ENCODE data around the gene SCGB3A1. TPM values are rescaled to one million over a fixed set of nuclear protein-coding genes. Genes with fewer than 3 reads are reported as not detected.

SCGB3A1 gene
- total RNA-seq, 1 donor from 2014 or later = not detected

GRCh38 chr5:180595046-180595379 is 3.7 kb upstream of the SCGB3A1 start:
- no peaks in the 10 kb centered on the region for H3K9me3 Mint-ChIP-seq (ENCODE audit: low read depth)
- no peak overlapping the region for H3K4me3 Mint-ChIP-seq (ENCODE audit: low read depth)
- H3K36me3 Mint-ChIP-seq (ENCODE audit: insufficient read depth) = no peaks in the 10 kb centered on the region
- no peak for TF ChIP-seq CTCF (IDR thresholded peaks at IDR 0.05; ENCODE audit: unreplicated experiment)
- peaks cover 26% of the 10 kb centered on the region for H3K27me3 Mint-ChIP-seq
- DNase-seq (ENCODE audit: low spot score, unreplicated experiment) = no peak
- H3K27ac Mint-ChIP-seq = no peak overlapping the region
- peaks cover 1% of the 10 kb centered on the region for H3K4me1 Mint-ChIP-seq (ENCODE audit: low read depth)

- Mint-ChIP-seq H3K9me3 (ENCODE audit: low read depth) (no peaks in the 10 kb centered on the region), H3K36me3 (ENCODE audit: insufficient read depth) (no peaks in the 10 kb centered on the region), H3K27me3 (peaks cover 31% of the 10 kb centered on the region), H3K4me3 (ENCODE audit: low read depth) (no peak overlapping the region), H3K27ac (no peak overlapping the region), H3K4me1 (ENCODE audit: low read depth) (peaks cover 1% of the 10 kb centered on the region)
- TF ChIP-seq CTCF (IDR thresholded peaks at IDR 0.05; ENCODE audit: unreplicated experiment) = no peak
- no peak for DNase-seq (ENCODE audit: low spot score, unreplicated experiment)
These were observed 3.2 kb upstream of the SCGB3A1 start for GRCh38 chr5:180594311-180595045.

GRCh38 chr5:180593446-180594206 is 2.3 kb upstream of the SCGB3A1 start:
- no peak for TF ChIP-seq CTCF (IDR thresholded peaks at IDR 0.05; ENCODE audit: unreplicated experiment)
- H3K36me3 Mint-ChIP-seq (ENCODE audit: insufficient read depth) = no peaks in the 10 kb centered on the region
- no peak overlapping the region for H3K27ac Mint-ChIP-seq
- no peak for DNase-seq (ENCODE audit: low spot score, unreplicated experiment)
- H3K9me3 Mint-ChIP-seq (ENCODE audit: low read depth) = no peaks in the 10 kb centered on the region
- peaks cover 1% of the 10 kb centered on the region for H3K4me1 Mint-ChIP-seq (ENCODE audit: low read depth)
- no peak overlapping the region for H3K4me3 Mint-ChIP-seq (ENCODE audit: low read depth)
- H3K27me3 Mint-ChIP-seq = peaks cover 40% of the 10 kb centered on the region

- H3K4me1 Mint-ChIP-seq (ENCODE audit: low read depth) = peaks cover 1% of the 10 kb centered on the region
- no peak for DNase-seq (ENCODE audit: low spot score, unreplicated experiment)
- H3K4me3 Mint-ChIP-seq (ENCODE audit: low read depth) = peak overlapping the region; percentile 44
- H3K9me3 Mint-ChIP-seq (ENCODE audit: low read depth) = no peaks in the 10 kb centered on the region
- H3K27me3 Mint-ChIP-seq = peaks cover 52% of the 10 kb centered on the region
- TF ChIP-seq CTCF (IDR thresholded peaks at IDR 0.05; ENCODE audit: unreplicated experiment) = no peak
- H3K27ac Mint-ChIP-seq = no peak overlapping the region
- no peaks in the 10 kb centered on the region for H3K36me3 Mint-ChIP-seq (ENCODE audit: insufficient read depth)
These were observed 877 bp upstream of the SCGB3A1 start for GRCh38 chr5:180592176-180592575.

GRCh38 chr5:180590543-180591310 is 572 bp downstream of the SCGB3A1 start:
- no peaks in the 10 kb centered on the region for H3K36me3 Mint-ChIP-seq (ENCODE audit: insufficient read depth)
- H3K27me3 Mint-ChIP-seq = peaks cover 59% of the 10 kb centered on the region
- no peak overlapping the region for H3K27ac Mint-ChIP-seq
- no peak for DNase-seq (ENCODE audit: low spot score, unreplicated experiment)
- peak overlapping the region; percentile 19 for H3K4me3 Mint-ChIP-seq (ENCODE audit: low read depth)
- H3K4me1 Mint-ChIP-seq (ENCODE audit: low read depth) = peaks cover 1% of the 10 kb centered on the region
- H3K9me3 Mint-ChIP-seq (ENCODE audit: low read depth) = no peaks in the 10 kb centered on the region
- peak; percentile 8 for TF ChIP-seq CTCF (IDR thresholded peaks at IDR 0.05; ENCODE audit: unreplicated experiment)
